WI38 (cell line): ENCODE measurements around the gene N4BP2L1.

Experiments
- H3K4me3 ChIP-seq: 2 replicates; pipeline ENCODE4 v1.5.1; 2011; ENCODE audit warnings: low read depth, mild to moderate bottlenecking, control low read depth, low read length
- CTCF ChIP-seq: IDR thresholded peaks from 2 replicates; pipeline ENCODE4 v1.5.1; 2012; ENCODE audit warnings: low read depth, mild to moderate bottlenecking, control low read depth, low read length

N4BP2L1 gene

GRCh38 chr13:32431361-32431760, 3.4 kb upstream of the N4BP2L1 start:
- TF ChIP-seq CTCF, result no peak
- no peak overlapping the region for H3K4me3 ChIP-seq

- TF ChIP-seq CTCF, result no peak
Measured at GRCh38 chr13:32430018-32430747, 2.3 kb upstream of the N4BP2L1 start.

GRCh38 chr13:32429433-32429909, 1.5 kb upstream of the N4BP2L1 start:
- no peak for TF ChIP-seq CTCF
- no peak overlapping the region for H3K4me3 ChIP-seq

More at GRCh38 chr13:32430018-32430747, 2.3 kb upstream of the N4BP2L1 start:
- no peak overlapping the region for H3K4me3 ChIP-seq

- peak overlapping the region; percentile 72; the same call in 1 of the 2 replicates for H3K4me3 ChIP-seq
- TF ChIP-seq CTCF, result no peak
Measured at GRCh38 chr13:32428581-32429432, 877 bp upstream of the N4BP2L1 start.

- H3K4me3 ChIP-seq, result peak overlapping the region; percentile 72
- TF ChIP-seq CTCF, result no peak
Measured at GRCh38 chr13:32426990-32427851, 709 bp downstream of the N4BP2L1 start.

GRCh38 chr13:32426191-32426989, 1.5 kb downstream of the N4BP2L1 start:
- no peak for TF ChIP-seq CTCF
- peak overlapping the region; percentile 72 for H3K4me3 ChIP-seq
